ENCODE measurements around the gene ACMSD. TPM values are rescaled to one million over a fixed set of nuclear protein-coding genes. Genes with fewer than 3 reads are reported as not detected.

Gene ACMSD
- polyA plus RNA-seq (not detected in 2 replicates), polyA minus RNA-seq (not detected in 2 replicates)

GRCh38 chr2:134838143-134838620, at the start of gene ACMSD:
Gene ACMSD, plus strand, starts transcription at chr2:134838616. Its CDS starts 67 bp downstream, at chr2:134838683.
- Histone ChIP-seq H3K4me2 (ENCODE audit: low read length) (no peak within 1 kb of the TSS), H3K27ac (ENCODE audit: low read length) (no peak within 1 kb of the TSS), H3F3A (ENCODE audit: insufficient read depth, low read length, poor library complexity, severe bottlenecking) (no peaks in the 10 kb centered on the region), H3K9ac (ENCODE audit: low read length) (no peak within 1 kb of the TSS), H3K9me3 (ENCODE audit: low read length) (no peaks in the 10 kb centered on the region), H3K27me3 (ENCODE audit: insufficient read depth, low read depth, low read length) (no peaks in the 10 kb centered on the region), H4K20me1 (ENCODE audit: insufficient read depth) (no peaks in the 10 kb centered on the region), H2AFZ (ENCODE audit: low read depth, low read length) (no peak within 1 kb of the TSS), H3K36me3 (ENCODE audit: insufficient read depth, low read length) (no peaks in the 10 kb centered on the region), H3K79me2 (replicated peaks; ENCODE audit: insufficient read depth, low read length) (no peaks in the 10 kb centered on the region), H3K9me2 (ENCODE audit: insufficient read depth, low read length) (no peaks in the 10 kb centered on the region), H3K4me3 (ENCODE audit: low read length) (no peak within 1 kb of the TSS)
- TF ChIP-seq, protein P1, sequence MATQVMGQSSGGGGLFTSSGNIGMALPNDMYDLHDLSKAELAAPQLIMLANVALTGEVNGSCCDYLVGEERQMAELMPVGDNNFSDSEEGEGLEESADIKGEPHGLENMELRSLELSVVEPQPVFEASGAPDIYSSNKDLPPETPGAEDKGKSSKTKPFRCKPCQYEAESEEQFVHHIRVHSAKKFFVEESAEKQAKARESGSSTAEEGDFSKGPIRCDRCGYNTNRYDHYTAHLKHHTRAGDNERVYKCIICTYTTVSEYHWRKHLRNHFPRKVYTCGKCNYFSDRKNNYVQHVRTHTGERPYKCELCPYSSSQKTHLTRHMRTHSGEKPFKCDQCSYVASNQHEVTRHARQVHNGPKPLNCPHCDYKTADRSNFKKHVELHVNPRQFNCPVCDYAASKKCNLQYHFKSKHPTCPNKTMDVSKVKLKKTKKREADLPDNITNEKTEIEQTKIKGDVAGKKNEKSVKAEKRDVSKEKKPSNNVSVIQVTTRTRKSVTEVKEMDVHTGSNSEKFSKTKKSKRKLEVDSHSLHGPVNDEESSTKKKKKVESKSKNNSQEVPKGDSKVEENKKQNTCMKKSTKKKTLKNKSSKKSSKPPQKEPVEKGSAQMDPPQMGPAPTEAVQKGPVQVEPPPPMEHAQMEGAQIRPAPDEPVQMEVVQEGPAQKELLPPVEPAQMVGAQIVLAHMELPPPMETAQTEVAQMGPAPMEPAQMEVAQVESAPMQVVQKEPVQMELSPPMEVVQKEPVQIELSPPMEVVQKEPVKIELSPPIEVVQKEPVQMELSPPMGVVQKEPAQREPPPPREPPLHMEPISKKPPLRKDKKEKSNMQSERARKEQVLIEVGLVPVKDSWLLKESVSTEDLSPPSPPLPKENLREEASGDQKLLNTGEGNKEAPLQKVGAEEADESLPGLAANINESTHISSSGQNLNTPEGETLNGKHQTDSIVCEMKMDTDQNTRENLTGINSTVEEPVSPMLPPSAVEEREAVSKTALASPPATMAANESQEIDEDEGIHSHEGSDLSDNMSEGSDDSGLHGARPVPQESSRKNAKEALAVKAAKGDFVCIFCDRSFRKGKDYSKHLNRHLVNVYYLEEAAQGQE (IDR thresholded peaks at IDR 0.05; ENCODE audit: borderline replicate concordance): no peak
- no peak for TF ChIP-seq RAD21 (conservative IDR thresholded peaks at IDR 0.05)
- no peak for TF ChIP-seq POLR2AphosphoS5 (IDR thresholded peaks at IDR 0.05)
- no peak for TF ChIP-seq TAF1 (IDR thresholded peaks at IDR 0.05; ENCODE audit: low read depth)
- TF ChIP-seq EP300 (conservative IDR thresholded peaks at IDR 0.05; ENCODE audit: poor library complexity, severe bottlenecking): no peak
- no peak for TF ChIP-seq MXI1 (conservative IDR thresholded peaks at IDR 0.05; ENCODE audit: poor library complexity, severe bottlenecking)
- TF ChIP-seq EZH2 (IDR thresholded peaks at IDR 0.05; ENCODE audit: borderline replicate concordance, insufficient read depth, low read length, poor library complexity, severe bottlenecking): no peak
- TF ChIP-seq SMC3 (conservative IDR thresholded peaks at IDR 0.05; ENCODE audit: poor library complexity): no peak
- TF ChIP-seq, protein P2, sequence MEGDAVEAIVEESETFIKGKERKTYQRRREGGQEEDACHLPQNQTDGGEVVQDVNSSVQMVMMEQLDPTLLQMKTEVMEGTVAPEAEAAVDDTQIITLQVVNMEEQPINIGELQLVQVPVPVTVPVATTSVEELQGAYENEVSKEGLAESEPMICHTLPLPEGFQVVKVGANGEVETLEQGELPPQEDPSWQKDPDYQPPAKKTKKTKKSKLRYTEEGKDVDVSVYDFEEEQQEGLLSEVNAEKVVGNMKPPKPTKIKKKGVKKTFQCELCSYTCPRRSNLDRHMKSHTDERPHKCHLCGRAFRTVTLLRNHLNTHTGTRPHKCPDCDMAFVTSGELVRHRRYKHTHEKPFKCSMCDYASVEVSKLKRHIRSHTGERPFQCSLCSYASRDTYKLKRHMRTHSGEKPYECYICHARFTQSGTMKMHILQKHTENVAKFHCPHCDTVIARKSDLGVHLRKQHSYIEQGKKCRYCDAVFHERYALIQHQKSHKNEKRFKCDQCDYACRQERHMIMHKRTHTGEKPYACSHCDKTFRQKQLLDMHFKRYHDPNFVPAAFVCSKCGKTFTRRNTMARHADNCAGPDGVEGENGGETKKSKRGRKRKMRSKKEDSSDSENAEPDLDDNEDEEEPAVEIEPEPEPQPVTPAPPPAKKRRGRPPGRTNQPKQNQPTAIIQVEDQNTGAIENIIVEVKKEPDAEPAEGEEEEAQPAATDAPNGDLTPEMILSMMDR (IDR thresholded peaks at IDR 0.05; ENCODE audit: poor library complexity, severe bottlenecking): no peak

DNA sequence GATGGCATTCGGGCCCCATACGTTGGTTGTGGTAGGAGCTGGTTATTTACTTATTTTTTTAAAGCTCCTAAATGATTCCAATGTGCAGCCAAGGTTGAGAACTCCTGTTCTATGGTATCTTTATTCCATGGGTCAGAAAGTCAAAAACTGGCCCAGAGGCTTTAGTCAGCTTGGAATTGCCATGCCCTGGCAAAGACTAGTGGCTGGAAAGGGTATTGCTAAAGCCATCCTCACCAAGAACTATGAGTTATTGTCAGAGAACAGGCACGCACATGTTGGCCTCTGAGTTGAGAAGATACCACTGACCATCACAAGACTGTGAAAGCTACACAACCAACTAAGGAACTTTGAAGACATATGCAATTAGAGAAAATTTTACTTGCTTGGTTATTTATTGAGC, 47.9 kb upstream of the ACMSD start:
- Histone ChIP-seq H4K20me1 (ENCODE audit: insufficient read depth) (no peaks in the 10 kb centered on the region), H3K79me2 (replicated peaks; ENCODE audit: insufficient read depth, low read length) (no peaks in the 10 kb centered on the region), H2AFZ (ENCODE audit: low read depth, low read length) (no peak overlapping the region), H3K4me3 (ENCODE audit: low read length) (no peak overlapping the region), H3K9me2 (ENCODE audit: insufficient read depth, low read length) (no peaks in the 10 kb centered on the region), H3K36me3 (ENCODE audit: insufficient read depth, low read length) (no peaks in the 10 kb centered on the region), H3K27me3 (ENCODE audit: insufficient read depth, low read depth, low read length) (no peaks in the 10 kb centered on the region), H3K9ac (ENCODE audit: low read length) (no peak overlapping the region), H3K27ac (ENCODE audit: low read length) (no peak overlapping the region), H3K4me2 (ENCODE audit: low read length) (no peak overlapping the region), H3K9me3 (ENCODE audit: low read length) (no peaks in the 10 kb centered on the region), H3F3A (ENCODE audit: insufficient read depth, low read length, poor library complexity, severe bottlenecking) (no peaks in the 10 kb centered on the region)
- TF ChIP-seq TAF1 (IDR thresholded peaks at IDR 0.05; ENCODE audit: low read depth) (no peak), RAD21 (conservative IDR thresholded peaks at IDR 0.05) (no peak), EP300 (conservative IDR thresholded peaks at IDR 0.05; ENCODE audit: poor library complexity, severe bottlenecking) (no peak), MXI1 (conservative IDR thresholded peaks at IDR 0.05; ENCODE audit: poor library complexity, severe bottlenecking) (no peak), POLR2AphosphoS5 (IDR thresholded peaks at IDR 0.05) (no peak), SMC3 (conservative IDR thresholded peaks at IDR 0.05; ENCODE audit: poor library complexity) (no peak), EZH2 (IDR thresholded peaks at IDR 0.05; ENCODE audit: borderline replicate concordance, insufficient read depth, low read length, poor library complexity, severe bottlenecking) (no peak)
- TF ChIP-seq, protein P2 (IDR thresholded peaks at IDR 0.05; ENCODE audit: poor library complexity, severe bottlenecking): no peak
- TF ChIP-seq, protein P1 (IDR thresholded peaks at IDR 0.05; ENCODE audit: borderline replicate concordance): no peak

Data from neural cell (in vitro differentiated cells).